ENCODE measurements around the gene CYP46A1. TPM values are rescaled to one million over a fixed set of nuclear protein-coding genes. Genes with fewer than 3 reads are reported as not detected.

Gene CYP46A1
- total RNA-seq, 4 donors from 2014 or later, result 0.18 to 2.2 (median 0.45) TPM

DNA sequence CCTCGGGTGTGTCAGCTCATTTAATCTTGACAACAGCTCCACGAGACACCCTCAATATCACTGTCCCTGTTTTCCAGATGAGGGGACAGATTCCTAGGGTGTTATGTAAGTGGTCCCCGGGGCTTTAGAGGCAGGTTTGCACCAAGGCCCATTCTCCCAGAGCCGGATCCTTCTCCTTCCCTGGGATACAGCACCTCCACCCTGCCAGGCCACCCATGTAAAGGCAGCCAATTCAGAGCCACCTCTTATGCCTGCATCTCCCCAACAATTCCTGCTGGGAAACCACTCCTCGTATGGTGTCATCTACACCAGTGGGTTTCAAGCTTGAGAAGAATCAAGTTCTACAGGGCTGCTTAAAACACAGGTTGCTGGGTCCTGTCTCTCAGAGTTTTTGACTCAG is 4.1 kb upstream of the CYP46A1 start:
- TF ChIP-seq, protein P1, sequence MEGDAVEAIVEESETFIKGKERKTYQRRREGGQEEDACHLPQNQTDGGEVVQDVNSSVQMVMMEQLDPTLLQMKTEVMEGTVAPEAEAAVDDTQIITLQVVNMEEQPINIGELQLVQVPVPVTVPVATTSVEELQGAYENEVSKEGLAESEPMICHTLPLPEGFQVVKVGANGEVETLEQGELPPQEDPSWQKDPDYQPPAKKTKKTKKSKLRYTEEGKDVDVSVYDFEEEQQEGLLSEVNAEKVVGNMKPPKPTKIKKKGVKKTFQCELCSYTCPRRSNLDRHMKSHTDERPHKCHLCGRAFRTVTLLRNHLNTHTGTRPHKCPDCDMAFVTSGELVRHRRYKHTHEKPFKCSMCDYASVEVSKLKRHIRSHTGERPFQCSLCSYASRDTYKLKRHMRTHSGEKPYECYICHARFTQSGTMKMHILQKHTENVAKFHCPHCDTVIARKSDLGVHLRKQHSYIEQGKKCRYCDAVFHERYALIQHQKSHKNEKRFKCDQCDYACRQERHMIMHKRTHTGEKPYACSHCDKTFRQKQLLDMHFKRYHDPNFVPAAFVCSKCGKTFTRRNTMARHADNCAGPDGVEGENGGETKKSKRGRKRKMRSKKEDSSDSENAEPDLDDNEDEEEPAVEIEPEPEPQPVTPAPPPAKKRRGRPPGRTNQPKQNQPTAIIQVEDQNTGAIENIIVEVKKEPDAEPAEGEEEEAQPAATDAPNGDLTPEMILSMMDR (IDR thresholded peaks at IDR 0.05 in 4 of 5, conservative IDR thresholded peaks at IDR 0.05 in 1 of 5), result no peak
- no peak for TF ChIP-seq POLR2A (IDR thresholded peaks at IDR 0.05)
- Histone ChIP-seq H3K36me3 (no peaks in the 10 kb centered on the region), H3K4me3 (no peak overlapping the region), H3K27me3 (no peaks in the 10 kb centered on the region), H3K27ac (no peak overlapping the region), H3K9me3 (no peaks in the 10 kb centered on the region), H3K4me1 (peaks cover 7 to 11% of the 10 kb centered on the region in 2 donors)
- DNase-seq (no peak), ATAC-seq (no peak)
- intact Hi-C loops (cut with DNase I; ENCODE audit: low total_unique reads), result loop anchor here (5.0 kb wide), 1 partner anchor 57 kb away; no protein-coding TSS in a partner anchor
- in situ Hi-C loops (cut with MboI; ENCODE audit: low sequenced_read_pairs in 4 of 4), result loop anchor here in 1 of 4 donors (10.0 kb wide), 1 partner anchor 205 kb away; no protein-coding TSS in a partner anchor

DNA sequence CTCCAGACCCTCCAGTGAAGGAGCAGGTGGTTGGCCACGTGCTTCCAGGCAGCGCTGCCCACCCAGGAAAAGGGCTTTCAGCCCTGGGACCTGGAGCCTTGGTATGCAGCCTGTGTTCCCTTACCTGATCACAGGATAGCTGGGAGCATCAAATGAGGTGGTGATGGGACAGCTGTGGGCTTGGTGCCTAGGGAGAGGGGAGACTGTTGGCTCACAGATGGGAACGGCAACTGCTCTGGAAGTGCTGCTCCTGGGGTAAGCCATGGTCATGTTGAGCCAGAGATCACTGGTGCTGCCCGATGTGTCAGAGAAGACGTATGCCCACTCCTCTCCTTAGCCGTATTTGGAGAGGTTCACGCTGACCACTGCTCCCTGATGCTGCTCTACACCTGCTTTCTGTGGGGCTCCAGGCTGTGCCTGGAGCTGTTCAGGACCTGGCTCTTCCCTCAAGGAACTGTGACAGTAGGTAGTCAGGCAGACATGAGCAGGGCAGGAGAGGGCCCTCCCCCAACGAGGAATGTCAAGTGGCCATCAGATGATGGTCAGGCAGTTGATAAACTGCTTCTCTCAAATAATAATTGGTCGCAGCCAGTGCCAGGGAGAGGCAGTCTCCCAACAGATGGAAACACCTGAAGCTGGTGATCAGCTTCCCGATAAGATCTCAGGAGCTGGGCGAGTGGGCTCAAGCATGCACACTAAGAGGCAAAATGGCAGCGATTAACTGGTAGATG is 2.8 kb upstream of the CYP46A1 start:
- TF ChIP-seq POLR2A (IDR thresholded peaks at IDR 0.05), result no peak
- TF ChIP-seq, protein P1 (IDR thresholded peaks at IDR 0.05 in 4 of 5, conservative IDR thresholded peaks at IDR 0.05 in 1 of 5), result no peak
- intact Hi-C loops (cut with DNase I; ENCODE audit: low total_unique reads), result loop anchor here (5.0 kb wide), 1 partner anchor 56 kb away; no protein-coding TSS in a partner anchor
- Histone ChIP-seq H3K36me3 (no peaks in the 10 kb centered on the region), H3K4me3 (no peak overlapping the region), H3K27me3 (no peaks in the 10 kb centered on the region), H3K4me1 (peaks cover 7 to 11% of the 10 kb centered on the region in 2 donors), H3K9me3 (no peaks in the 10 kb centered on the region), H3K27ac (no peak overlapping the region)
- in situ Hi-C loops (cut with MboI; ENCODE audit: low sequenced_read_pairs in 4 of 4), result loop anchor here in 1 of 4 donors (10.0 kb wide), 1 partner anchor 204 kb away; no protein-coding TSS in a partner anchor
- DNase-seq (no peak), ATAC-seq (no peak)

- Histone ChIP-seq H3K27me3 (no peaks in the 10 kb centered on the region), H3K27ac (no peak overlapping the region), H3K4me3 (no peak overlapping the region), H3K4me1 (peaks cover 7 to 11% of the 10 kb centered on the region in 2 donors), H3K36me3 (no peaks in the 10 kb centered on the region), H3K9me3 (no peaks in the 10 kb centered on the region)
- no peak for ATAC-seq
- in situ Hi-C loops (cut with MboI; ENCODE audit: low sequenced_read_pairs in 4 of 4) (loop anchor here in 1 of 4 donors (10.0 kb wide), 1 partner anchor 203 kb away; no protein-coding TSS in a partner anchor), intact Hi-C loops (cut with DNase I; ENCODE audit: low total_unique reads) (loop anchor here (1.0 to 5.0 kb wide), 3 partner anchors 56 to 204 kb away; partner anchors contain the start of gene EML1)
- TF ChIP-seq, protein P1 (IDR thresholded peaks at IDR 0.05 in 4 of 5, conservative IDR thresholded peaks at IDR 0.05 in 1 of 5), result no peak
- TF ChIP-seq POLR2A (IDR thresholded peaks at IDR 0.05), result no peak
- DNase-seq, result no peak
Observed at GRCh38 chr14:99681832-99682148, 2.3 kb upstream of the CYP46A1 start.

DNA sequence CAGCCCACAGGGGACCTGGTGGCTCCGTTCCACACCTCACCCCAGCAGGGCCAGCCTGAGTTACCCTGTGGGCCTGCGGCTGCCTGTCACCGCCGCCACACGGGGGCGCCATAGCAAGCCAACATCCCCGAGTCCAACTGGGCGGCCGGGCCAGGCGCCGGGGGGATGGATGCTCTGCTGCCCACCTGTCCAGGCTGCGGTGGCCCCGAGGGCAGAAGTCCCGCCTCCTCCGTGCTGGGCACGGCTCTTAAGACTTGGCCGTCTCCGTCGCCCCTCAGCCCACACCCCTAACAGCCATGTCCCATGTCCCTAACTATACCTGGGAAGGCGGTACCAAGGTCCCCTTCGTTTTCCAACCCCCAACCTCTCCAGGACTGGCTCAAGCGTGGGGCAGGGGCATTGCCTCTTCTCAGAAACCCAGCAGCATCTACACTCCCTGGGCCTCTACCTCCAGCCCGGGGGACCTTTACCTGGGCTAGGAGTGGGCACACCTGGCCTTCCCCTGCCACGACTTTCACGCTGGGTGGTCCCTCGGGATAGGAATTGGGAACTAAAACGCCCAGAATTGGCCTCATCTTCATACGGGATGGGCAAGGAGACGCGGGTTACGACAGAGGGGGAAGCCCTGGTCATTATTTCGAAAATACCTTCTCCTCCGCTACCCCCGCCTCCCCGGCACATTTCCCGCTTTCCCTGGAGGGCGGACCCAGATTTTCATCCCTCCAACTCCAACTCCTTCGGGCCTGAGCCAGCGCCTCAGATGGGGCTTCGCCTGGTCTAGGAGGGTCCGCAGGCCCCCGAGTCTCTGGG is 1.1 kb upstream of the CYP46A1 start:
- in situ Hi-C loops (cut with MboI; ENCODE audit: low sequenced_read_pairs in 4 of 4), result loop anchor here in 1 of 4 donors (10.0 kb wide), 1 partner anchor 202 kb away; no protein-coding TSS in a partner anchor
- peak overlapping the region; percentile 75 to 90 (median 87) for H3K27ac ChIP-seq
- H3K27me3 ChIP-seq, result no peaks in the 10 kb centered on the region
- H3K9me3 ChIP-seq, result no peaks in the 10 kb centered on the region
- H3K36me3 ChIP-seq, result no peaks in the 10 kb centered on the region
- intact Hi-C loops (cut with DNase I; ENCODE audit: low total_unique reads), result loop anchor here (1.0 to 5.0 kb wide), 3 partner anchors 54 to 202 kb away; partner anchors contain the start of gene EML1
- DNase-seq (peak; percentile 40 to 71), ATAC-seq (peak; percentile 28 to 49)
- no peak for TF ChIP-seq POLR2A (IDR thresholded peaks at IDR 0.05)
- TF ChIP-seq, protein P1 (IDR thresholded peaks at IDR 0.05 in 4 of 5, conservative IDR thresholded peaks at IDR 0.05 in 1 of 5), result peak; percentile 70 to 96 (median 90)
- peak overlapping the region; percentile 82 to 99 (median 90) for H3K4me3 ChIP-seq
- H3K4me1 ChIP-seq, result peaks cover 7 to 11% of the 10 kb centered on the region in 2 donors
